ENCODE results near the gene WDR49. TPM values are rescaled to one million over a fixed set of nuclear protein-coding genes. Genes with fewer than 3 reads are reported as not detected.

WDR49 gene
- total and polyA plus RNA-seq, 4 donors, result 1.4 to 33.9 (median 9.8) TPM

- ATAC-seq (ENCODE audit: insufficient read depth, low FRiP score) (no peak), DNase-seq (no peak)
- Histone ChIP-seq H3K9me3 (ENCODE audit: control insufficient read depth in 4 of 4, insufficient read depth in 3 of 4, low read length in 3 of 4) (peaks cover 3 to 7% (median 3%) of the 10 kb centered on the region in 4 donors), H3K4me3 (no peak overlapping the region), H3K27me3 (ENCODE audit: control insufficient read depth in 3 of 3, insufficient read depth in 3 of 3, low read length in 2 of 3) (no peaks in the 10 kb centered on the region), H3K36me3 (ENCODE audit: control insufficient read depth in 4 of 4, insufficient read depth in 4 of 4, low read length in 4 of 4) (peaks cover 6 to 24% (median 17%) of the 10 kb centered on the region in 4 donors), H3K4me1 (ENCODE audit: control insufficient read depth in 5 of 5, insufficient read depth in 5 of 5, low read length in 5 of 5) (peaks cover 0 to 5% (median 0%) of the 10 kb centered on the region in 5 donors), H3K27ac (ENCODE audit: low read depth in 1 of 2, low read length in 1 of 2) (no peak overlapping the region), H3K9ac (ENCODE audit: insufficient read depth in 1 of 2, low read length in 2 of 2) (no peak overlapping the region)
- TF ChIP-seq CTCF (IDR thresholded peaks at IDR 0.05; ENCODE audit: control extremely low read depth, extremely low read depth), result no peak
- WGBS, 2 donors, result 92 to 99% methylated on average over 1 of the region's 1 CpG
Observed at GRCh38 chr3:167673221-167673620, 19.5 kb upstream of the WDR49 start.

GRCh38 chr3:167671878-167672427 lies 18.2 kb upstream of the WDR49 start:
- Histone ChIP-seq H3K27me3 (ENCODE audit: control insufficient read depth in 3 of 3, insufficient read depth in 3 of 3, low read length in 2 of 3) (no peaks in the 10 kb centered on the region), H3K9me3 (ENCODE audit: control insufficient read depth in 4 of 4, insufficient read depth in 3 of 4, low read length in 3 of 4) (peaks cover 3 to 7% (median 3%) of the 10 kb centered on the region in 4 donors), H3K36me3 (ENCODE audit: control insufficient read depth in 4 of 4, insufficient read depth in 4 of 4, low read length in 4 of 4) (peaks cover 6 to 24% (median 17%) of the 10 kb centered on the region in 4 donors), H3K4me1 (ENCODE audit: control insufficient read depth in 5 of 5, insufficient read depth in 5 of 5, low read length in 5 of 5) (peaks cover 0 to 5% (median 0%) of the 10 kb centered on the region in 5 donors), H3K9ac (ENCODE audit: insufficient read depth in 1 of 2, low read length in 2 of 2) (no peak overlapping the region), H3K27ac (ENCODE audit: low read depth in 1 of 2, low read length in 1 of 2) (no peak overlapping the region), H3K4me3 (no peak overlapping the region)
- WGBS, 2 donors, result 68 to 80% methylated on average over 4 of the region's 4 CpGs
- ATAC-seq (ENCODE audit: insufficient read depth, low FRiP score) (peak; percentile 10), DNase-seq (no peak)
- TF ChIP-seq CTCF (IDR thresholded peaks at IDR 0.05; ENCODE audit: control extremely low read depth, extremely low read depth), result no peak

GRCh38 chr3:167669699-167670098 lies 16.0 kb upstream of the WDR49 start:
- WGBS, 2 donors, result 74 to 84% methylated on average over 1 of the region's 1 CpG
- Histone ChIP-seq H3K4me1 (ENCODE audit: control insufficient read depth in 5 of 5, insufficient read depth in 5 of 5, low read length in 5 of 5) (peaks cover 0 to 5% (median 0%) of the 10 kb centered on the region in 5 donors), H3K9ac (ENCODE audit: insufficient read depth in 1 of 2, low read length in 2 of 2) (no peak overlapping the region), H3K27me3 (ENCODE audit: control insufficient read depth in 3 of 3, insufficient read depth in 3 of 3, low read length in 2 of 3) (no peaks in the 10 kb centered on the region), H3K4me3 (no peak overlapping the region), H3K9me3 (ENCODE audit: control insufficient read depth in 4 of 4, insufficient read depth in 3 of 4, low read length in 3 of 4) (peaks cover 0 to 3% (median 0%) of the 10 kb centered on the region in 4 donors), H3K27ac (ENCODE audit: low read depth in 1 of 2, low read length in 1 of 2) (no peak overlapping the region), H3K36me3 (ENCODE audit: control insufficient read depth in 4 of 4, insufficient read depth in 4 of 4, low read length in 4 of 4) (peaks cover 3 to 12% (median 4%) of the 10 kb centered on the region in 4 donors)
- ATAC-seq (ENCODE audit: insufficient read depth, low FRiP score) (no peak), DNase-seq (peak in 2 of 3 donors; percentile 27 to 54)
- no peak for TF ChIP-seq CTCF (IDR thresholded peaks at IDR 0.05; ENCODE audit: control extremely low read depth, extremely low read depth)

All from lung (tissue), 12 donors.